Osteocyte (in vitro differentiated cells): ENCODE measurements around the gene DDC. TPM values are rescaled to one million over a fixed set of nuclear protein-coding genes. Genes with fewer than 3 reads are reported as not detected.

ENCODE experiments used
- DNase-seq: peaks from one replicate; pipeline ENCODE4 v3.0.0; 2021; ENCODE audit warnings: mixed read lengths; ENCODE audit not compliant: unreplicated experiment; ENCODE audit errors: extremely low spot score
- H3K27ac Mint-ChIP-seq: one replicate; pipeline ENCODE4 v1.8.0; 2021; ENCODE audit warnings: mild to moderate bottlenecking, mixed read lengths; ENCODE audit not compliant: unreplicated experiment
- H3K27me3 Mint-ChIP-seq: one replicate; pipeline ENCODE4 v1.8.0; 2021; ENCODE audit warnings: mixed read lengths; ENCODE audit not compliant: unreplicated experiment
- H3K36me3 Mint-ChIP-seq: one replicate; pipeline ENCODE4 v1.8.0; 2021; ENCODE audit warnings: mixed read lengths; ENCODE audit not compliant: unreplicated experiment
- H3K4me1 Mint-ChIP-seq: one replicate; pipeline ENCODE4 v1.8.0; 2021; ENCODE audit warnings: mixed read lengths; ENCODE audit not compliant: unreplicated experiment
- H3K4me3 Mint-ChIP-seq: one replicate; pipeline ENCODE4 v1.8.0; 2021; ENCODE audit warnings: mild to moderate bottlenecking, moderate library complexity, mixed read lengths; ENCODE audit not compliant: unreplicated experiment
- H3K9me3 Mint-ChIP-seq: one replicate; pipeline ENCODE4 v1.8.0; 2021; ENCODE audit warnings: mixed read lengths; ENCODE audit not compliant: unreplicated experiment
- total RNA-seq: library from RNA; stranded (reverse); gene quantifications from 2 replicates; pipeline ENCODE4 v1.2.1, GENCODE V29; 2021
- TF ChIP-seq, protein P1 (sequence below): fragments of 200-600 bp; sonication (generic); IDR thresholded peaks from 2 replicates; pipeline ENCODE4 v1.5.0; 2021; ENCODE audit warnings: antibody characterized with exemption, mild to moderate bottlenecking, moderate library complexity

The DDC gene
- total RNA-seq, 1 donor from 2014 or later: not detected

DNA sequence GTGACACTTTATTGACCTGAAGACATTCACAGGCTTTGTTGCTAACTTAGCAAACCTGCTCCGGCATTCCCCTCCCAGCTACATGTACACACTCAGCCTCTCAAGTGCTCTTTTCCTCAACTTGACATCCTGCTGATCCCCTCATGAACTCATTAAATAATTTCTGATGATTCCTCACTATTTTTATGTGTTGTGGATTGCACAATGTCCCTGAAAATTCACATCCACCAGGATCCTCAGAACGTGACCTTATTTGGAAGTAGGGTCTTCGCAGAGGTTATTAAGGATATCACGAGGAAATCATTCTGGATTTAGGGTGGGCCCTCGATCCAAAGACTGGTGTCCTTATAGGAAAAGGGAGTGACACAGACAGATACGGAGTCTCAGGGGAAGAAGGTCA, 142.3 kb downstream of the DDC start:
- no peaks in the 10 kb centered on the region for H3K4me1 Mint-ChIP-seq
- no peak overlapping the region for H3K27ac Mint-ChIP-seq
- H3K9me3 Mint-ChIP-seq: no peaks in the 10 kb centered on the region
- no peaks in the 10 kb centered on the region for H3K36me3 Mint-ChIP-seq
- DNase-seq: no peak
- no peak overlapping the region for H3K4me3 Mint-ChIP-seq
- TF ChIP-seq, protein P1, sequence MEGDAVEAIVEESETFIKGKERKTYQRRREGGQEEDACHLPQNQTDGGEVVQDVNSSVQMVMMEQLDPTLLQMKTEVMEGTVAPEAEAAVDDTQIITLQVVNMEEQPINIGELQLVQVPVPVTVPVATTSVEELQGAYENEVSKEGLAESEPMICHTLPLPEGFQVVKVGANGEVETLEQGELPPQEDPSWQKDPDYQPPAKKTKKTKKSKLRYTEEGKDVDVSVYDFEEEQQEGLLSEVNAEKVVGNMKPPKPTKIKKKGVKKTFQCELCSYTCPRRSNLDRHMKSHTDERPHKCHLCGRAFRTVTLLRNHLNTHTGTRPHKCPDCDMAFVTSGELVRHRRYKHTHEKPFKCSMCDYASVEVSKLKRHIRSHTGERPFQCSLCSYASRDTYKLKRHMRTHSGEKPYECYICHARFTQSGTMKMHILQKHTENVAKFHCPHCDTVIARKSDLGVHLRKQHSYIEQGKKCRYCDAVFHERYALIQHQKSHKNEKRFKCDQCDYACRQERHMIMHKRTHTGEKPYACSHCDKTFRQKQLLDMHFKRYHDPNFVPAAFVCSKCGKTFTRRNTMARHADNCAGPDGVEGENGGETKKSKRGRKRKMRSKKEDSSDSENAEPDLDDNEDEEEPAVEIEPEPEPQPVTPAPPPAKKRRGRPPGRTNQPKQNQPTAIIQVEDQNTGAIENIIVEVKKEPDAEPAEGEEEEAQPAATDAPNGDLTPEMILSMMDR: no peak
- no peaks in the 10 kb centered on the region for H3K27me3 Mint-ChIP-seq

DNA sequence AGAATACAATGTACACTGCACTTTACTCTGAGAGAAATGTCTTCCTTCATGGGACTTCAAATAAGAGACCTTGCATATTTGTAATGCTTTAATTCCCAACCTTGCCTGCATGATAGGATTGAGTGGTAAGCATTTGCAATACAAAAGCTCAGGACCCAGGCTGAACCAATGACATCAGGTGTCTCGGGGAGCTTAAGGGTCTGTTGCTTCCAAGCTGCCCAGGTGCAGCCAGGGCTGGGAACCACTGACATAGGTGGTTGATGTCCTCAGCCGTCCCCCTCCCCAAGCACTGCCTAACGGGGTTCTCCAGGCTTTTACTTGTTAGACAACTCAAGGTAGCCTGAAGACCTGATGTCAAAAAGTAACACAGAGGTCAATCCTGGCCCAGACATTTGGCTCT, 144.2 kb downstream of the DDC start:
- Mint-ChIP-seq H3K27ac (no peak overlapping the region), H3K4me1 (no peaks in the 10 kb centered on the region), H3K27me3 (peaks cover 3% of the 10 kb centered on the region), H3K4me3 (no peak overlapping the region), H3K36me3 (no peaks in the 10 kb centered on the region), H3K9me3 (no peaks in the 10 kb centered on the region)
- DNase-seq: no peak
- TF ChIP-seq, protein P1: no peak

DNA sequence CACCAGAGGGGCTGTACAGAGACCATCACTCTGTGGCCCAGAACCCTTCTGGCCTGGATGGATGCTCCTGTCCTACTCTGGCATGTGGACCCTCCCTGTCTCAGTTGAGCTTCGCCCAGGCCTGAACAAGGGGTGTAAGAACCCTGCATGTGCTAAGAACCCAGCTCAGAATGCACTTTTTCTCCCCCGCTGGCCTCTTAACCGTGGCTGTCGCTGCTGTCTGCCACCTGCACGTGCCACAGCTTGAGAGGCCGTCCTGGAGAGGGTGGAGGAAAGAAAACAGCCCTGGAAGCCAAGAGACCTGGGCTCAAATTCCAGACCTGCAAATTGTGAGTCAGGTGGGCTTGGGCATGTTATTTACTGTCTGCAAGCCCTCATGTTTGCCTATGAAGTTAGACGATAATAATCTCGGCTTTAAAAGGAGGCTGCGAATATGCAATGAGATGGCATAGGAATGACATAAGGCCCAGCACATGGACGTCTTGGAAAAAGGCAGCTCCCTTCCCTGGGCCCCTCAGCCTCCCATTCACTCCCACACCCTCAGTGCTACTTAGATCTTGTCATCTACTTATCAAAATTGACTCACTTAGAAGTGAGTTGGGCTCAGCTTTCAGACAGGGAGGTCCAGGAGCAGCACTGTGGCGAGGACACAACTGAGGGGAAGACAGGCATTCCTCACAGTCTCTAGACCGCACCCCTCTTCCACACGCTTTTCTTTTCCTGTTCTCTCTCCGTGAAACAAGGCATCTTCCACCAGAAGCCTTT, 146.5 kb downstream of the DDC start:
- TF ChIP-seq, protein P1: no peak
- Mint-ChIP-seq H3K4me1 (no peaks in the 10 kb centered on the region), H3K9me3 (no peaks in the 10 kb centered on the region), H3K27ac (no peak overlapping the region), H3K36me3 (no peaks in the 10 kb centered on the region), H3K4me3 (no peak overlapping the region), H3K27me3 (peaks cover 3% of the 10 kb centered on the region)
- DNase-seq: no peak

DNA sequence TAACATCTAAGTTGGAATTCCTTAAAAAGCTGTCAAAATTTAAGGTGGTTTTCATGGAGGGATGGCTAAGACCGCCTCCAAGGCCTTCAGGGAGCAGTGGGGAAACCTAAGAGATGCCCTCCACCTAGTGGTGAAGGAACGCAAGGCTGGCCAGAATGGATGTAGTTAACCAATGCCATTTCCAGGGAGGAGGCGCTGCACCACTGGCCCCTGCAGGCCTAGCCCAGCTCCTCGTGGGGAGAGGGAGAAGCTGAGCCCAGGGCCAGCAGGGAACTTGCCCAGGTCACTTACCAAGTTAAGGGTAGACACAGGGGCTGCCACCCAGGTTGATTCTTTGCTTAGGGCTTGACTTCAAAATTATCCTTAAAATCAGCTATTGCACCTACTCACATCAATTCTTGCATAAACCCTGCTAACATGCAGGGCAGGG, 147.1 kb downstream of the DDC start:
- Mint-ChIP-seq H3K27ac (no peak overlapping the region), H3K4me1 (no peaks in the 10 kb centered on the region), H3K36me3 (no peaks in the 10 kb centered on the region), H3K4me3 (no peak overlapping the region), H3K27me3 (peaks cover 3% of the 10 kb centered on the region), H3K9me3 (no peaks in the 10 kb centered on the region)
- TF ChIP-seq, protein P1: peak; percentile 89
- DNase-seq: peak; percentile 88

DNA sequence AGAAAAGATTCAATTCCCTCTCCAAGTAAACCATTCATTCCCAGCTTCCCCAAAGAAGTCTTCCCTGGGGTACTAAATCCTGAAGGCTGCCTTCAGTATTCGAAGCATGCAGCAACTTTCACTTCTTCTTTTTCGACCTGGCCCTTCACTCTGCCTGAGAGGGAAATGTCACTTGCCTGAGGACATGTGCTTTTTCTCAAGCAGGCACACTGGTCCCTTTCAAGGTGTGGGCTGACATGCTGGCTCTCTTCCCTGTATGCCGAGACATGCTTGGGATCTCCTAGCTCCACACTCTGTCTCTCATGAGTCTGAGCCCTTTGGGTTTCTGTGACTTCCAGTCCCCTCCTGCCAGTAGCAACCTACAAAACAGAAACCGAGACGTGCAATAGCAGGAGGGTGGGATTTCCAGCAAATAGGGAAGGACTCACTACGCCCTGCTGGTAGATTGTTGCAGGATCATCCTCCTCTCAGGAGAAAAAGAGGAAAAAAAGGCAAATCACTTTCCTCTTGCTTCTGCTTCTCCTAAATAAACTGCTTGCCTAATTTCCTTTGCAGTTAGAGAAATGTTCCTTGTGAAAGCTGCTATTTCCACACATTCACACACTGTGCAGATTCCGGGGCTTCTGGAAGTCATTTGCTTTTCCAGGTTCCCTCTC, 148.6 kb downstream of the DDC start:
- Mint-ChIP-seq H3K4me1 (no peaks in the 10 kb centered on the region), H3K36me3 (no peaks in the 10 kb centered on the region), H3K4me3 (no peak overlapping the region), H3K27ac (no peak overlapping the region), H3K9me3 (no peaks in the 10 kb centered on the region), H3K27me3 (peaks cover 3% of the 10 kb centered on the region)
- no peak for DNase-seq
- TF ChIP-seq, protein P1: no peak
